Right renal cortex interstitium (tissue), 3 donors: ENCODE measurements around the gene SRPRA. TPM values are rescaled to one million over a fixed set of nuclear protein-coding genes. Genes with fewer than 3 reads are reported as not detected.
"Not testable (repeated sequence)": the region's sequence is repeated elsewhere in the genome, so short reads cannot be mapped to it uniquely, and the experiment has no call there.

Experiments
- DNase-seq, 3 donors: peaks; one replicate each; pipeline ENCODE4 v3.0.0-alpha.2; 2013; ENCODE audit warnings: low read depth in 3 of 3, low spot score in 2 of 3
- polyA plus RNA-seq, 3 donors: library from polyadenylated mRNA; unstranded; fragments of 120-200 nt; gene quantifications; one replicate each; pipeline ENCODE4 v1.2.1, GENCODE V29; 2013; ENCODE audit not compliant: insufficient read length in 3 of 3

The SRPRA gene
- polyA plus RNA-seq, 3 donors: 75.6 to 82.6 (median 79.5) TPM

GRCh38 chr11:126288237-126288636 lies 19.5 kb upstream of the SRPRA start:
- DNase-seq: no peak

GRCh38 chr11:126284829-126285228 lies 16.1 kb upstream of the SRPRA start:
- DNase-seq: no peak

- peak in 1 of 3 donors; percentile 45 for DNase-seq
These were observed 14.3 kb upstream of the SRPRA start, which contains the start of gene TIRAP for GRCh38 chr11:126282736-126283591. Gene TIRAP (plus strand): TSS chr11:126283093. CDS start chr11:126290895, 7,802 bp downstream.

- no peak for DNase-seq
These were observed 13.7 kb upstream of the SRPRA start for GRCh38 chr11:126282361-126282735.

GRCh38 chr11:126281666-126282175 lies 13.0 kb upstream of the SRPRA start:
- DNase-seq: no peak

GRCh38 chr11:126281245-126281644 lies 12.6 kb upstream of the SRPRA start:
- DNase-seq: no peak

GRCh38 chr11:126280595-126280994 lies 11.9 kb upstream of the SRPRA start:
- no peak for DNase-seq

- no peak for DNase-seq
These were observed 10.5 kb upstream of the SRPRA start for GRCh38 chr11:126279191-126279590.

GRCh38 chr11:126277780-126278179 lies 9.1 kb upstream of the SRPRA start:
- no peak for DNase-seq

GRCh38 chr11:126277322-126277721 lies 8.6 kb upstream of the SRPRA start:
- no peak for DNase-seq

- DNase-seq: no peak
These were observed 361 bp downstream of the SRPRA start for GRCh38 chr11:126268361-126268707.

- no peak for DNase-seq
These were observed 1.0 kb downstream of the SRPRA start for GRCh38 chr11:126267650-126268049.

GRCh38 chr11:126265811-126266210 lies 2.9 kb downstream of the SRPRA start:
- DNase-seq: no peak

GRCh38 chr11:126263489-126263888 lies 5.2 kb downstream of the SRPRA start:
- no peak for DNase-seq

GRCh38 chr11:126262216-126262615 lies 6.5 kb downstream of the SRPRA start:
- DNase-seq: no peak

GRCh38 chr11:126257764-126258163 lies 10.9 kb downstream of the SRPRA start:
- no peak for DNase-seq

GRCh38 chr11:126257144-126257543 lies 11.6 kb downstream of the SRPRA start:
- no peak for DNase-seq

GRCh38 chr11:126256216-126256615 lies 12.5 kb downstream of the SRPRA start:
- DNase-seq: no peak

- not testable (repeated sequence) for DNase-seq
These were observed 13.2 kb downstream of the SRPRA start for GRCh38 chr11:126255507-126255906.

- DNase-seq: no peak
These were observed 13.9 kb downstream of the SRPRA start for GRCh38 chr11:126254819-126255218.

GRCh38 chr11:126253265-126253664 lies 15.4 kb downstream of the SRPRA start:
- DNase-seq: no peak

GRCh38 chr11:126246636-126247035 lies 22.1 kb downstream of the SRPRA start:
- no peak for DNase-seq
